Amygdala (tissue), 56 donors: ENCODE data around the gene FOXP4.
A peak's percentile ranks its signal among the peaks of the same experiment; 100 is the strongest.

Experiments
- DNase-seq, 56 donors: peaks; one replicate each; lab custom pipeline; 2025; lab: John Stamatoyannopoulos, UW

The FOXP4 gene

DNA sequence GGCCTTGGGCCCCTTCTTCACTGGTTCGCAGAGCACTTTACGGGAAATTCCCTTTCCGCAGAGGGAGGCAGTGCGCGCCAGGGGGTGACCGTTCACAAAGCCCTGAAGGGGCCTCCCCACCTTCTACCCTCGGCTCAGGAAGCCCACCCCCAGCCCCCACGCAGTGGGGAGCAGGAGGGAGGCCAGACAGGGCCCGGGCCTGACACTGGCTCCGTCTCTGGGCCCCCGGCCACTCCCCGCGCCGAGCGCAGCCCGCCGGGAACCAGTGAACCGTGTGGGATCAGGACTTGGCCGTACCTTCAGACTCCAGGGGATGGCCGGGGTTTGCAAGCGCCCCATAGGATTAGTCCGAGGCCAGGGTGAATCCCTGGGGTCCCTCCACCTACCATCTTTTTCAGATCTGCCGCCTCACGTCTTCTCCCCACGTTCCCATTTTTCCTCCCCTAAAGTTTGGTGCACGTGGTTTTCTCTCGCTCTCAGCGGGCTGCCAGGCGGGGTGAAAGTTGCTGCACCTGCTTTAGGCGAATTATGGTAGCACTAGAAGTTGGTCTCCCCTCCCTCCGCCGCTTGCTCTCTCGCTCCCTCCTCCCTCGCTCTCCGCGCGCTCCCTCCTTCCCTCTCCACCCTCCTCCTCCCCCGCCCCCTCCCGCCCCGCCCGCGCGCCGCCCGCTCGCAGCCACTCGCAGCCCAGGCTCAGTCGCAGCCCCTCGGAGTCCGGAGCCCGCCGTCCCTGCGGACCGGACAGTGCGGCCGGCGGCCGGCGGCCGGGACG, at the start of gene FOXP4:
Gene FOXP4, plus strand, starts transcription at position 679 of the 772 bp plus-strand sequence. CDS start 19,380 bp downstream, outside the sequence.
- DNase-seq = peak in 55 of 56 donors; percentile 18 to 92 (median 82)

GRCh38 chr6:41497573-41497972, 48.6 kb upstream of the FOXP4 start:
- DNase-seq = no peak

DNA sequence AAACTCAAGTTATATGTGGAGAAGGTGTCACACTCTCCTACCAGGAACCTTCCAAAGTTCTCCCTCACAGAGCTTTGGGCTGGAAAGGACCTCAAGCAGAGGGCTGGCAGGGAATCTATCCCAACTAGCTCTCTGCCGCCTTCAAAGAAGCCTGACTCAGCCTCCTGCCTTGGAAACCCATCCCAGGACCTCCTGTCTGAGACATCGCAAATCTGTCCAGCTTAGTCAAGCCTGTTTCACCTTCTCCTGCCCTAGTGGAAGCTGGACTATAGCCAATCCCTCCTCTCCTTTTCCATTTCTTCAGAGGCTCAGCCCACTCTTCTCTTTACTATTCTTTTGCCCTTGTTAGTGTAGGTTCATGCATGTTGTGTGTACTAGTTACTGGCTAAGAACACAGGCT, 48.2 kb upstream of the FOXP4 start:
- DNase-seq = no peak

DNA sequence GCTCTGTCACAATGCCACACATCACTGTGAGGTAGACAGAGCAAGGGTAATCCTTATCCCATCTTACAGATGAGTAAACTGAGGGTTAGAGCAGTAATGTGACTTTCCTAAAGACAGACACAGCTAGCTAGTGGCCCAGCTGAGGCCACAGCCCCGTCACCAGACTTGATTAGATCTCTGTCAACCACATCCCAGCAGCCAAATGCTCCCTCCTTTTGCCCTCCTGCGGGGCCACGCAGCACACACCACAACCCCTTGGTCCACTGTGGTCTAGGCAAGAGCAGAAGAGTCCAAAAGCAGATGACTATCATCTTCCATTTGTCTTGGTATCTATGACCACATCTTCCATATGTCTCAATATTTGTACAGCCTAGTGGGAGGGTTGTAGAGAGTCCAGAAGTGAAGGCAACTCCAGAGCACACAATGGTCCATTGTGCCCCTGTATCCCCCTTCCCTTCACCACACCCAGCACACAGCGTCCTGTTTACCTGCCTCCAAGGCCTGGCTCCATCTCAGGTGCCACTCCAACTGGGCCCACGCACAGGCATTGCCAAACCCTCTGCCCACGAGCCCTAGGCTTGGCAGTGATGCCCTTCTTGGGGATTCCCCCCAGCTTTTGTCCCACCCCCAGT, 47.1 kb upstream of the FOXP4 start:
- no peak for DNase-seq

GRCh38 chr6:41500561-41500960, 45.6 kb upstream of the FOXP4 start:
- DNase-seq = no peak

GRCh38 chr6:41502566-41502916, 43.6 kb upstream of the FOXP4 start:
- peak in 1 of 56 donors; percentile 64 for DNase-seq

- peak in 2 of 56 donors; percentile 6 to 64 for DNase-seq
Observed at GRCh38 chr6:41502917-41503671, 43.1 kb upstream of the FOXP4 start.

- peak in 6 of 56 donors; percentile 10 to 43 (median 22) for DNase-seq
Observed at GRCh38 chr6:41503827-41504465, 42.2 kb upstream of the FOXP4 start.

DNA sequence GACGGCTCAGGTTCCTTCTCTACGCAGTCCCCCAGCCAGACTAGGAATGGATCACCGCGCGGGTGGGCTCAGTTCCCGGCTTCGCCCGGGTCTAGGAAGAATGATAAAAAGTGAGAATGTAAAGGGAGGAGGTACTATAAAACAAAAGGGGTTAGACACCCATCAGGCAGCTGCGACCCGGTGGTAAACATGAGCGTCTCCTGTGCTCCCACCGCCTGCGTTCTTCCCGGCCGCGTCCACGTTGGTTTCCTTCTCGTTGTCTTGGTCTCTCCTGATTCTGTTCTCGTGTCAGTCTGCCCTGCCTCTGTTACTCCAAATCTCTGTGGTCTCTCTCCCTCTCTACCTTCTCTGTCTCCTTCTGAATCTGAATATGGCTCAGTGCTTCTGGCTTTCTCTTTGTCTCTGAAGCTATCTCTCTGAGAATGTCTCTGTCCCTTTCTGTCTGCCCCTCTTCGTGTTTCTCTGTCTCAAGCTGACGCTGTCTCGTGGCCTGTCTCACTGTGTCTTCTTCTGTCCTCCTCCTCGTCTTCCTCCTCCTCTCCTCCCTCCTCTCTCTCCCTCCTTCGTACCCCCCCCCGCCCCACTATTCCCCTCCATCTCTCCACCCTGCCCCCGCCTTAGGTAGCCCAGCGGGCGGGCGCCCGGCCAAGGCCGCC, 41.6 kb upstream of the FOXP4 start:
- no peak for DNase-seq

DNA sequence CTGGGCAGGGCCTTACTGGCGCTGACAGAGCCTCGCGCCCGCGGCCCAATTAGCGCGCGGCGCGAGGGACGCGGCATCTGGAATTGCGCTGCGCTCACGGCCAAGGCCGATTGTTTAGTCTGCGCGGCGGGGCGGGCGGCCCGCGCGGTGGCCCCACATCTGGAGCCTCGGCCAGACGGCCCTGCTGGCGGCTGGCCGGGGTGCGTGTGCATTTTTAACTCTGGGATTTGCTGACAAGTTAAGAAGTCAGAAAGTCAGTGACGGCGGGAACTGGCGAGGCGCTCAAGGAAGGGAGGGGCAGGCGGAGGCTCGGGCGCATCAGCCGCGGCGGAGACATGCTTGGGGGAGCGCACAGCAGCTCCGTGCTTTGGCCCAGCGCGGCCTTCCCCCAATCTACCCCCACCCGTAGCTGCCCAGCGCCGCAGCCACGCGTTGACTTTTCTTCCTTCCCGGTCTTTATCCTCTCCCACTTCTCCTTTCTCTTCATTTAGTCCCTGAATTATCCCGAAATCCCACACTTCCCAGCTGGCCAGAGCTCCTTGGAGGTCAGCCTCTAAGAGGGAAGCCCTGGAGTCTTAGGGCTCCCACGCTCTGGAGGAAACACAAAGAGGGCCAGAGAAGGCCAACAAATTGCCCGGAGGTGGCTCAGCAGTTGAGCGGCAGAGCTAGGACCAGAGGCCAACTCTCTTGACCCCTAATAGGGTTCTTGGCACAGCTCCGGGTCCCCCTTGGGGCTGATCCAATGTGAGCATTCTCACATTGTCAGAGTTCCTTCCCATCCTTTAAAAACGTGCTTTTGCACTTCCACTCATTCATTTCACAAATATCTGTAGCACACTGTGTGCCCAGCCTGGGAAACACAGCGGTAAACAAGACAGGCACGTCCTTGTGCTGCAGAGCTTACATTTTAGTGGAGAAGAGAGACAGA, 40.8 kb upstream of the FOXP4 start:
- DNase-seq = peak in 15 of 56 donors; percentile 5 to 86 (median 17)

DNA sequence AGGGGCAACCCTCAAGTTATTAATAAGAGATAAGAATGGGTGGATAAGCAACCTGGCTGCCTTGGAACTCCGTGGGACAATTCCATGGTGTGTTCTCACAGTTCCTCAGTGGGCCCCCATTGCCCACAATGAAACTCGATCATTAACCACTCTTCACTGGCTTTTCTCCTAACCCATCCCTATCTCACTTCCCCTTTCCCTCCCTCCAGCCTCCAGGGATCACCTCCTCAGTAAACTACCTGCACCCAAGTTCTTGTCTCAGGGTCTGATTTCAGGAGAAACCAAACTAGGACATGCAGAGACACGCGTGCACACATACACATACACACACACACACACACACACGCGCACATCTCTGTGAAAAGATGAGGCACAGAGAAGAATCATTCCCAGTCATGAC, 37.7 kb upstream of the FOXP4 start:
- DNase-seq = no peak

GRCh38 chr6:41509580-41509979, 36.6 kb upstream of the FOXP4 start:
- no peak for DNase-seq

DNA sequence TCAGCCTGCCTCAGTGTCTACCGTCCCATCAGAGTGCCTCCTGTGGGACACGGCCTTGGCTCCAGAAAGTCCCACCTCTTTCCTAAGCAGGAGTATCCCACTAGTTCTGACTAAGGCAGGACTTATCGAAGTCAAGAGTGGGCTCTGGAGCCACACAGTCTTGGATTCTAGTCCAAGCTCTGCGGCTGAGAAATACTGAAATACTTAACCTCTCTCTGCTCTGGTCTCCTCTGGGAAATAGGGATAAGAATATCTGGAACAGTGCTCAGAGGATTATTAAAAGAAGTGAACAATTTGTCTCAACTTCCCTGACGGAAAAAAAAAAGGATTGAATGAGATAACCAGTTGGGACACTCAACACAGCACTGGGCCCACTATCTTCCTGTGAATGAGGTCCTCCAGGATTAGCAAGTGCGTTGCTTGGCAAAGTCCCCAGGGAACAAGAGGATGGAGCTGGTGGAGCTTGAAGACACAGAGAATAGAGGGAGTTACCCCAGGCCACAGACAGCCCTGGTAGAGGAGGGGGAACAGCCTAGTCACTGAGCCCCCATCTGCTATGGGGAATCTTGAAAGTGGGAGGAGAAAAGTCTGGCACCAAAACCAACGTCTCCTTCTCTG, 34.6 kb upstream of the FOXP4 start:
- no peak for DNase-seq

GRCh38 chr6:41512146-41512701, 34.0 kb upstream of the FOXP4 start:
- DNase-seq = no peak

- DNase-seq = no peak
Observed at GRCh38 chr6:41515995-41516394, 30.2 kb upstream of the FOXP4 start.

DNA sequence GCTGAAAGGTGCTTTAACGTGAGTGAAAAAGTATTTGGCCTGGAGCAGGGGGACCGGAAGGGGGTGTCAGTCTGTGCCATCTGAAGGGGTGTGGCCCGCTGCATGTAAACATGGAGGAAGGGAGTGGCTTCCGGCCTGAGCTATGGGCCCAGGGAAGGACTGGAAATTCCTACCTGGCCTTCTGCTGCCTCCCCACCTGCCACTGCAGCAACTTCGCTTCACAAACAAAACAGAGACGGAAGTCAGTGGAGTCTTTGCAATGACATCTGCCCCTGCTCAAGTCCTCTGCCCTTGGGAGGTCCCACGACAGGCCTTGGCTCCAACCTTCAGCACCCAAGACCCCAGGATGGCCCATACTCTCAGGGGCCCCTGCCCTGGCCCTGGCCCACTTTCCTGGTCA, 28.1 kb upstream of the FOXP4 start:
- no peak for DNase-seq

- DNase-seq = no peak
Observed at GRCh38 chr6:41519305-41519744, 26.9 kb upstream of the FOXP4 start.
